GM21737 (cell line): ENCODE results near the gene SFXN1.

Experiments
- ATAC-seq: cut with Tn5 transposase; IDR thresholded peaks from one replicate; pipeline ENCODE4 v1.9.1; 2021; ENCODE audit warnings: mild to moderate bottlenecking, moderate library complexity; ENCODE audit not compliant: unreplicated experiment

Gene SFXN1

GRCh38 chr5:175535796-175536195, 57.4 kb downstream of the SFXN1 start:
- no peak for ATAC-seq

GRCh38 chr5:175538576-175538975, 60.2 kb downstream of the SFXN1 start:
- ATAC-seq: no peak

DNA sequence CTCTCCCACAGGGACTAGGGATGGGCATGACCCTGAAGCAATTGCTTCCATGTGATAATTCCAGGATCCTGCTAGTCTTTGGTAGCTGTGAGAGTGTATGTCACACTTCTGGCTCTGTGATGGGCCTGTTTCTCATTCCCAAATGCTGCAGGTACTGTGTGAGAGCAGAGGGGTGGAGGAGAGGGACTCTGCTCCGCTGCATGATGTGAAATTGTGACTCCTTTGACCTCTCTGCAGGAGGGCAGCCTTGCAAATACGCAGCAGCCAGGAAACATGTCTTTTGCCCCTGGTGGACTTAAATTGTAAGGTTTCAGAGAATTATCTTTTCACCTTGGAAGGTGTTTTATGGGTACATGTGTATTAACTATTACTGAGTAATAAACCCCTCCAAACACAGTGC, 61.6 kb downstream of the SFXN1 start:
- ATAC-seq: no peak

GRCh38 chr5:175541264-175541663, 62.9 kb downstream of the SFXN1 start:
- ATAC-seq: no peak

GRCh38 chr5:175542232-175542965, 64.0 kb downstream of the SFXN1 start:
- no peak for ATAC-seq

GRCh38 chr5:175542966-175543235, 64.5 kb downstream of the SFXN1 start:
- ATAC-seq: no peak

DNA sequence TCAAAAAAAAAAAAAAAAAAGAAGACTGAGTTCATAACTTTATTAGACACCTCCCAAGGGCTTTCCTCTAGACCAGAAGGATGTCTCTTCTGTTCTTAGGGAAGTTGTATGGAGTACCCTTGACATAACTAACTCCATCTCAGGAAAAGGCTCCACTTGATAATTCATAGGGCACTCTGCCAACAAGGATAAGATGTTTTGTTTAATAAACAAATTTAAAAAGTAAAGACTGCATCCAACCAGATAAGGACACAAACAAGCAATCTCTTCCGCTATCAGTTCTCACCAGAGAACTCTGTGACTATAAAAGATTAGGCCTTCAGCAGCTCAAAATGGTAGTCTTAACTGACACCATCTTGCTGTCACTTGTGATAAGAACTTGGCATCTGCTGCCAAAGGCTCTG, 65.8 kb downstream of the SFXN1 start:
- no peak for ATAC-seq

- ATAC-seq: no peak
These were observed 66.2 kb downstream of the SFXN1 start for GRCh38 chr5:175544586-175544985.

DNA sequence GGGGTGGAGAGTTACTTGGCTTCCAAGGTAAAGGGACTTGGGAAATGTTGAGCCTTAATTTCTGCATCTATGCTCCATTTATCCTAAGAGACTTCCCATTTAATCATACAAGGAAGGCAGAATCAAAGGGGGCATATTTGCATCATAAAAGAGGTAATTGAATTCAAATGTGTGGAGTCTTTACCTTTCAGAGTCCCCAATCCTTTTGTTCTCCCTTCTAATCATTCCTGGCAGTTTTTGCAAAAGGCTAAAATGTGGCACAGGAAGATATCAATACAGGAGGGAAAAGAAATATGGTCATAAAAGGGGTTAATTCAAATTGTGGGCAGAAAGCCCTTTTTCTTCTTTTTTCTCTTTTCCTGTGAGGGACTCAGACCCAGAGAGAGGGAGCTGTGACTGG, 69.5 kb downstream of the SFXN1 start:
- ATAC-seq: no peak

- ATAC-seq: no peak
These were observed 70.4 kb downstream of the SFXN1 start for GRCh38 chr5:175548626-175549311.

DNA sequence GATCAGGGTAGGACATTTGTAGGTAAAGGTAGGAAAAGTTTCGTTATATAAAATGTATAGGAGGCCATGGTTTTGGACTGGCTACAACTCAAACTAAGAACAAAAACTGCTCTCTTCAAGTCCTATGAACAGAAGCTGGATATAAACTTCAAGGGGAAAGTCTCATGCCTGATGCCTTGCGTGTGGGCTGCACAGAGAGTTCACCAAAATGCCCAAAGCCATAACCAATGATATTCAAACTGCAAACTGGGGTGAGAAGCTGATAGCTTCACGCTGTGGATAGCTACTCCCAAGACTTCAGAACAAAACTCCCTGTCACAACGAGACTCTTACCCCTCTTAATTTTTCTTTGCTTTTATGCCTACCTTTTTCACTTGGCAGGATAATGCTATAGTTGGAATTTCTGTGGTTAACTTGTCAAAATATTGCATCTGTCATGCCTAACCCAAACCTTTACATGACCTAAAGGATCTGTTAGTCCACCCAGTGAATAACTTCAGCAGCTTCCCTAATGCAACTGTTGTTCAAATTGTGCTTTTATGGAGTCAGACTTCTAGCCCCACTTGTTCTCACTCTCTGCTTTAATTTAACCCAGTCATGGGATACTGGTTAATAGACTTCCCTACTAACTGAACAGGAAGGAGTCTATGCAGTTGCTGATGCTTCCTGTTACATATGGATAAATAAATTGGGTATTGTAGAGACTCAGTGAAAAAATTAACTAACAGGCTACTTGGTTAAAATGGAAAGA, 71.9 kb downstream of the SFXN1 start:
- ATAC-seq: no peak

GRCh38 chr5:175551266-175551665, 72.9 kb downstream of the SFXN1 start:
- no peak for ATAC-seq

DNA sequence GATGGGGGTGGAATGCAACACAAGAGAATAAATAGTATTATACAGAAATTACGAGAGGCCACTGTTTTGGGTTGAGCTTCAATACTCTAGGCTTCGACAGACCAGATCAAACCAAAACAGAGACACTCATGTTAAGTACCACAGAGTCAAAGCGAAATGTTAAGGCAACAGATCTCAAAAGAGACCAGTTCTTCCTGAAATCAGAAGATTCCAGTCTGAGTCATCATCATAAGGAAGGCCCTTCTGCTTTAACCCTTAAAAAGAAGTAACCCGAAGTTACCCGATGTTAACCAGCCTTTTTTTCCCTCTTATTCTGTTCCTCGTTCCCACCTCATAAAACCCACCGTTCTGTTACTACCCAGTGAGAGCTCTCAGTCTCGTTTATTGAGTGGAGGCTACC, 75.9 kb downstream of the SFXN1 start:
- no peak for ATAC-seq

GRCh38 chr5:175555168-175555785, 76.9 kb downstream of the SFXN1 start:
- no peak for ATAC-seq

- ATAC-seq: no peak
These were observed 78.4 kb downstream of the SFXN1 start for GRCh38 chr5:175556794-175557193.

DNA sequence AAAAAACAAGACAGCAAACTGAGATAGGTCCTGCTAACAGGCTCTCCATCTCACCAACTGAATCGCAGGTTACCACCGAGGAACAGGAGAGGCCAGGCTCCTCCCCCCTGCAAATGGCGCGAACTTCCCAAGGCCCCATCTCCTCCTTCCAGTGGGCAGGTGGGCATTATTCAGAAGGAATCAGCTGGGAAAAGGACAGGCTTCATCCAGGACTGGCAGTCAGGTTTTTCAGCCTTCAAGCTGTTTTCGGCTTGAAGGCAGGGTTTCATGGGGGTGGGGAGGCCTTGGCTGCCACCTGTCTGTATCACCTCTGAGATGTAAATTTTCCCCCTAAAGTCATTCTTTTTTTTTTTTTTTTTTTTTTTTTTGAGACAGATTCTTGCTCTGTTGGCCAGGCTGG, 79.4 kb downstream of the SFXN1 start:
- ATAC-seq: no peak

DNA sequence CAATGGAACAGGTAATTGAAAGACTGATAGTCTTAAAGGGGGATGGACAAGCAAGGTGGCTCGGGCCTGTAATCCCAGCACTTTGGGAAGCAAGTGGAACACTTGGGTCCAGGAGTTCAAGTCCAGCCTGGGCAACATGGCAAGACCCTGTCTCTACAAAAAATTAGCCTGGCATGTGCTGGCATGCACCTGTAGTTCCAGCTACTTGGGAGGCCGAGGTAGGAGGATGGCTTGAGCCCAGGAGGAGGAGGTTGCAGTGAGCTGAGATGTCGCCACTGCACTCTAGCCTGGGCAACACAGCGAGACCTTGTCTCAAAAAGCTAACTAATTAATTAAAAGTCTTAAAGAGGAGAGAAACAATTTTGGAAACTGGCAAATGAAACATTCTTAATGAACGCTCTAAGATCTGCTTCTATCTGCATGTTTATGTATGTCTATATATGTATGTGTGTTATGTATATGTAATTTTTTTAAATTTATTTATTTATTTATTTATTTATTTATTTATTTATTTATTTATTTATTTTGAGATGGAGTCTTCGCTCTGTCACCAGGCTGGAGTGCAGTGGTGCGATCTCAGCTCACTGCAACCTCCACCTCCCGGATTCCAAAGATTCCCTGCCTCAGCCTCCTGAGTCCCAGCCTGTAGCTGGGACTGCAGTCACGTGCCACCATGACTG, 80.6 kb downstream of the SFXN1 start:
- ATAC-seq: no peak

- ATAC-seq: no peak
These were observed 81.7 kb downstream of the SFXN1 start for GRCh38 chr5:175560011-175560410.

DNA sequence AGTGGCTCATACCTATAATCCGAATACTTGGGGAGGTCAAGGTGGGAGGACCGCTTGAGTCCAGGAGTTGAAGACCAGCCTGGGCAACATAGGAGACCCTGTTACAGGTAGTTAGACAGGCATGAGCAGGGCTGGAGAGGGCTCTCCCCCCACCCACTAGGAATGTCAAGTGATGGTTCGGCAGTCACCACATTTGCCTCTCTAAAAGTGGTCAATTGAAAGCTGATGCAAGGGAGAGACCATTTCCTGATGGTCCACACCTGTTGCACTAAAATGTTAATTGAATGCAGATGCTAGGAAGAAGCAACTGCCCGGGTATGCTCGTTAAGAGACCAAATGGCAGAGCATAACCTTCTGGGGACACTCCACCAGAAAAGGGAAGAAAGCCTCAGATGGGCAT, 82.7 kb downstream of the SFXN1 start:
- no peak for ATAC-seq

DNA sequence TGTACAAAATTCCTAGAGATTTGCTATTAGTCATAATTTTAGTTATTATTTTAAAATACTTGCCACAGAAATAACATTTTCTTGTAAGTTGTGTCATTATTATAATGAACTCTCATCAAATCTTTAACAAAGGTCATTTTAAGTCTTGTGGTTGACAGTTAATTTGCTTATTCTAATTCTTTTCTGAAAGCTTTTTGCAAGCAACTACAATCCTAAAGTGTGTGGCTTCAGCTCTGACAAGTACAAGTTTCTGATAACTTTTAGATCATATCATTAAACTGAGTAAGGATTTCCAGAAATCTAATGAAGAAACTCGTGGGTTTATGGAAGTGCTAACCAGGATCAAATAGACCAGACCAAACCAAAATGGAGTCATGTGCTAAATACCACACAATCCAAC, 86.4 kb downstream of the SFXN1 start:
- ATAC-seq: no peak

DNA sequence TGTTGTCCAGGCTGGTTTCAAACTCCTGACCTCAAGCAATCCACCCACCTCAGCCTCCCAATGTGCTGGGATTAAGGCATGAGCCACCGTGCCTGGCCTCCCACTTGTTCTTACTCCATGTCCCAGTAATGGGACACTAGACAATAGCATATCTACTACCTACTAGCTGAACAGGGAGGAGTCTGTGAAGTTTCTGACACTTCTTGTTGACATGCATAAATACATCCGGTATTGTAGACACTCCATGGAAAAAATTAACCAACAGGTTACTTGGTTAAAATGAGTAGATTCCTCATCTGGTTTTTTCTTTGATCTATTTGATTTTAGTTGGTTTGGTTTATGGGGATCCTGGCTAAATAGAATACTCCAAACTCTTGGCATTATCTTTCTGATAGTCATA, 88.3 kb downstream of the SFXN1 start:
- ATAC-seq: no peak
